ENCODE data around the gene WFIKKN1.

WFIKKN1 gene

GRCh38 chr16:670485-671352, 39.9 kb downstream of the WFIKKN1 start:
- H2AFZ ChIP-seq (ENCODE audit: low read length, unreplicated experiment), result no peak overlapping the region
- H3K27ac ChIP-seq (ENCODE audit: low read depth, low read length), result no peak overlapping the region
- peaks cover 17% of the 10 kb centered on the region; the same call in 1 of the 2 replicates for H3K36me3 ChIP-seq (ENCODE audit: insufficient read depth, low read length)

GRCh38 chr16:671353-672131, 40.8 kb downstream of the WFIKKN1 start:
- Histone ChIP-seq H3K4me3 (ENCODE audit: low read depth, low read length) (no peak overlapping the region), H3K4me1 (ENCODE audit: control insufficient read depth, insufficient read depth, low read length, unreplicated experiment) (no peaks in the 10 kb centered on the region), H3K36me3 (ENCODE audit: insufficient read depth, low read length) (peaks cover 17% of the 10 kb centered on the region; the same call in 1 of the 2 replicates), H3K27me3 (ENCODE audit: insufficient read depth, low read length) (no peaks in the 10 kb centered on the region), H3K27ac (ENCODE audit: low read depth, low read length) (no peak overlapping the region), H3K79me2 (ENCODE audit: control insufficient read depth, insufficient read depth, low read length, unreplicated experiment) (peaks cover 15% of the 10 kb centered on the region), H2AFZ (ENCODE audit: low read length, unreplicated experiment) (no peak overlapping the region)

More at GRCh38 chr16:670485-671352, 39.9 kb downstream of the WFIKKN1 start:
- no peaks in the 10 kb centered on the region for H3K4me1 ChIP-seq (ENCODE audit: control insufficient read depth, insufficient read depth, low read length, unreplicated experiment)
- no peaks in the 10 kb centered on the region for H3K27me3 ChIP-seq (ENCODE audit: insufficient read depth, low read length)
- no peak overlapping the region for H3K4me3 ChIP-seq (ENCODE audit: low read depth, low read length)
- peaks cover 15% of the 10 kb centered on the region for H3K79me2 ChIP-seq (ENCODE audit: control insufficient read depth, insufficient read depth, low read length, unreplicated experiment)

GRCh38 chr16:672371-672770, 41.6 kb downstream of the WFIKKN1 start:
- Histone ChIP-seq H3K27me3 (ENCODE audit: insufficient read depth, low read length) (no peaks in the 10 kb centered on the region), H3K79me2 (ENCODE audit: control insufficient read depth, insufficient read depth, low read length, unreplicated experiment) (peaks cover 15% of the 10 kb centered on the region), H3K36me3 (ENCODE audit: insufficient read depth, low read length) (peaks cover 17% of the 10 kb centered on the region; the same call in 1 of the 2 replicates), H3K27ac (ENCODE audit: low read depth, low read length) (no peak overlapping the region), H2AFZ (ENCODE audit: low read length, unreplicated experiment) (no peak overlapping the region), H3K4me3 (ENCODE audit: low read depth, low read length) (no peak overlapping the region), H3K4me1 (ENCODE audit: control insufficient read depth, insufficient read depth, low read length, unreplicated experiment) (no peaks in the 10 kb centered on the region)

- Histone ChIP-seq H2AFZ (ENCODE audit: low read length, unreplicated experiment) (no peak overlapping the region), H3K4me1 (ENCODE audit: control insufficient read depth, insufficient read depth, low read length, unreplicated experiment) (no peaks in the 10 kb centered on the region), H3K4me3 (ENCODE audit: low read depth, low read length) (no peak overlapping the region), H3K36me3 (ENCODE audit: insufficient read depth, low read length) (peaks cover 17% of the 10 kb centered on the region; the same call in 1 of the 2 replicates), H3K27me3 (ENCODE audit: insufficient read depth, low read length) (no peaks in the 10 kb centered on the region), H3K79me2 (ENCODE audit: control insufficient read depth, insufficient read depth, low read length, unreplicated experiment) (peaks cover 15% of the 10 kb centered on the region), H3K27ac (ENCODE audit: low read depth, low read length) (no peak overlapping the region)
Observed at GRCh38 chr16:672851-673250, 42.1 kb downstream of the WFIKKN1 start.

- no peaks in the 10 kb centered on the region for H3K27me3 ChIP-seq (ENCODE audit: insufficient read depth, low read length)
- no peak overlapping the region for H3K27ac ChIP-seq (ENCODE audit: low read depth, low read length)
- H3K4me1 ChIP-seq (ENCODE audit: control insufficient read depth, insufficient read depth, low read length, unreplicated experiment), result no peaks in the 10 kb centered on the region
- H2AFZ ChIP-seq (ENCODE audit: low read length, unreplicated experiment), result no peak overlapping the region
- H3K79me2 ChIP-seq (ENCODE audit: control insufficient read depth, insufficient read depth, low read length, unreplicated experiment), result peaks cover 10% of the 10 kb centered on the region
- peaks cover 17% of the 10 kb centered on the region; the same call in 1 of the 2 replicates for H3K36me3 ChIP-seq (ENCODE audit: insufficient read depth, low read length)
- H3K4me3 ChIP-seq (ENCODE audit: low read depth, low read length), result no peak overlapping the region
Observed at GRCh38 chr16:673399-673991, 42.7 kb downstream of the WFIKKN1 start.

- Histone ChIP-seq H3K36me3 (ENCODE audit: insufficient read depth, low read length) (peaks cover 17% of the 10 kb centered on the region; the same call in 1 of the 2 replicates), H3K27ac (ENCODE audit: low read depth, low read length) (no peak overlapping the region), H3K4me3 (ENCODE audit: low read depth, low read length) (no peak overlapping the region), H2AFZ (ENCODE audit: low read length, unreplicated experiment) (no peak overlapping the region), H3K27me3 (ENCODE audit: insufficient read depth, low read length) (no peaks in the 10 kb centered on the region), H3K4me1 (ENCODE audit: control insufficient read depth, insufficient read depth, low read length, unreplicated experiment) (no peaks in the 10 kb centered on the region), H3K79me2 (ENCODE audit: control insufficient read depth, insufficient read depth, low read length, unreplicated experiment) (peaks cover 2% of the 10 kb centered on the region)
Observed at GRCh38 chr16:674214-674881, 43.6 kb downstream of the WFIKKN1 start.

- Histone ChIP-seq H3K27ac (ENCODE audit: low read depth, low read length) (no peak within 1 kb of the TSS), H3K36me3 (ENCODE audit: insufficient read depth, low read length) (peaks cover 15% of the 10 kb centered on the region; the same call in 1 of the 2 replicates), H2AFZ (ENCODE audit: low read length, unreplicated experiment) (no peak within 1 kb of the TSS), H3K4me3 (ENCODE audit: low read depth, low read length) (peak within 1 kb of the TSS; percentile 54; the same call in 1 of the 2 replicates), H3K4me1 (ENCODE audit: control insufficient read depth, insufficient read depth, low read length, unreplicated experiment) (no peaks in the 10 kb centered on the region), H3K79me2 (ENCODE audit: control insufficient read depth, insufficient read depth, low read length, unreplicated experiment) (no peaks in the 10 kb centered on the region), H3K27me3 (ENCODE audit: insufficient read depth, low read length) (no peaks in the 10 kb centered on the region)
Observed at GRCh38 chr16:674968-675883, 44.4 kb downstream of the WFIKKN1 start, which contains the start of gene RHBDL1. Gene RHBDL1, plus strand, starts transcription at chr16:675671. Its CDS starts 120 bp downstream, at chr16:675791.

- Histone ChIP-seq H3K27ac (ENCODE audit: low read depth, low read length) (no peak overlapping the region), H3K36me3 (ENCODE audit: insufficient read depth, low read length) (peaks cover 11% of the 10 kb centered on the region; the same call in 1 of the 2 replicates), H3K4me1 (ENCODE audit: control insufficient read depth, insufficient read depth, low read length, unreplicated experiment) (no peaks in the 10 kb centered on the region), H3K4me3 (ENCODE audit: low read depth, low read length) (no peak overlapping the region), H3K79me2 (ENCODE audit: control insufficient read depth, insufficient read depth, low read length, unreplicated experiment) (peaks cover 7% of the 10 kb centered on the region), H3K27me3 (ENCODE audit: insufficient read depth, low read length) (no peaks in the 10 kb centered on the region), H2AFZ (ENCODE audit: low read length, unreplicated experiment) (no peak overlapping the region)
Observed at GRCh38 chr16:675884-676564, 45.2 kb downstream of the WFIKKN1 start.

- Histone ChIP-seq H3K27ac (ENCODE audit: low read depth, low read length) (no peak overlapping the region), H2AFZ (ENCODE audit: low read length, unreplicated experiment) (no peak overlapping the region), H3K4me3 (ENCODE audit: low read depth, low read length) (no peak overlapping the region), H3K4me1 (ENCODE audit: control insufficient read depth, insufficient read depth, low read length, unreplicated experiment) (peaks cover 5% of the 10 kb centered on the region), H3K27me3 (ENCODE audit: insufficient read depth, low read length) (no peaks in the 10 kb centered on the region), H3K36me3 (ENCODE audit: insufficient read depth, low read length) (peaks cover 7% of the 10 kb centered on the region; the same call in 1 of the 2 replicates), H3K79me2 (ENCODE audit: control insufficient read depth, insufficient read depth, low read length, unreplicated experiment) (peaks cover 12% of the 10 kb centered on the region)
Observed at GRCh38 chr16:676565-676902, 45.7 kb downstream of the WFIKKN1 start.
